KOPT-K1 (cell line): ENCODE results near the gene TCTN3.
A peak's percentile ranks its signal among the peaks of the same experiment; 100 is the strongest.
"Not testable (repeated sequence)": the region's sequence is repeated elsewhere in the genome, so short reads cannot be mapped to it uniquely, and the experiment has no call there.

ENCODE experiments used
- H3K27ac ChIP-seq: fragments of 200-600 bp; sonication (generic); 2 replicates; pipeline ENCODE4 v1.5.1; 2016; ENCODE audit warnings: antibody characterized with exemption, mild to moderate bottlenecking, low read depth, low read length; ENCODE audit not compliant: poor library complexity, severe bottlenecking
- H3K36me3 ChIP-seq: fragments of 200-600 bp; sonication (generic); 2 replicates; pipeline ENCODE4 v1.5.1; 2017; ENCODE audit warnings: antibody characterized with exemption, mild to moderate bottlenecking, low read length, moderate library complexity; ENCODE audit not compliant: insufficient read depth
- H3K9me3 ChIP-seq: fragments of 200-600 bp; sonication (generic); 2 replicates; pipeline ENCODE4 v1.5.1; 2017; ENCODE audit warnings: antibody characterized with exemption, low read length, mild to moderate bottlenecking; ENCODE audit not compliant: insufficient read depth, poor library complexity, severe bottlenecking

TCTN3 gene

GRCh38 chr10:95706990-95707389, 13.3 kb upstream of the TCTN3 start:
- Histone ChIP-seq H3K27ac (no peak overlapping the region), H3K9me3 (peaks cover 15% of the 10 kb centered on the region), H3K36me3 (no peaks in the 10 kb centered on the region)

GRCh38 chr10:95706573-95706972, 12.8 kb upstream of the TCTN3 start:
- H3K36me3 ChIP-seq: no peaks in the 10 kb centered on the region
- H3K27ac ChIP-seq: no peak overlapping the region
- H3K9me3 ChIP-seq: peaks cover 15% of the 10 kb centered on the region

- Histone ChIP-seq H3K9me3 (peaks cover 14% of the 10 kb centered on the region), H3K27ac (no peak overlapping the region), H3K36me3 (no peaks in the 10 kb centered on the region)
These were observed 4.7 kb upstream of the TCTN3 start for GRCh38 chr10:95698415-95698814.

GRCh38 chr10:95697429-95697828, 3.7 kb upstream of the TCTN3 start:
- Histone ChIP-seq H3K9me3 (peaks cover 14% of the 10 kb centered on the region), H3K36me3 (no peaks in the 10 kb centered on the region), H3K27ac (no peak overlapping the region)

- Histone ChIP-seq H3K9me3 (peaks cover 14% of the 10 kb centered on the region), H3K27ac (no peak overlapping the region), H3K36me3 (peaks cover 21% of the 10 kb centered on the region)
These were observed 938 bp upstream of the TCTN3 start for GRCh38 chr10:95694665-95695064.

GRCh38 chr10:95693071-95693667, 558 bp downstream of the TCTN3 start:
- Histone ChIP-seq H3K9me3 (peaks cover 2% of the 10 kb centered on the region), H3K27ac (peak overlapping the region; percentile 64), H3K36me3 (peaks cover 35% of the 10 kb centered on the region)

GRCh38 chr10:95691281-95691680, 2.4 kb downstream of the TCTN3 start:
- H3K27ac ChIP-seq: no peak overlapping the region
- H3K9me3 ChIP-seq: no peaks in the 10 kb centered on the region
- peaks cover 52% of the 10 kb centered on the region for H3K36me3 ChIP-seq

- no peaks in the 10 kb centered on the region for H3K9me3 ChIP-seq
- peaks cover 77% of the 10 kb centered on the region for H3K36me3 ChIP-seq
- H3K27ac ChIP-seq: no peak overlapping the region
These were observed 5.1 kb downstream of the TCTN3 start for GRCh38 chr10:95688648-95689047.

GRCh38 chr10:95683966-95684365, 9.8 kb downstream of the TCTN3 start:
- Histone ChIP-seq H3K36me3 (peaks cover 94% of the 10 kb centered on the region), H3K27ac (no peak overlapping the region), H3K9me3 (no peaks in the 10 kb centered on the region)

- H3K9me3 ChIP-seq: no peaks in the 10 kb centered on the region
- no peak overlapping the region for H3K27ac ChIP-seq
- peaks cover 80% of the 10 kb centered on the region for H3K36me3 ChIP-seq
These were observed 18.2 kb downstream of the TCTN3 start for GRCh38 chr10:95675403-95676116.

- no peak overlapping the region for H3K27ac ChIP-seq
- peaks cover 71% of the 10 kb centered on the region for H3K36me3 ChIP-seq
- no peaks in the 10 kb centered on the region for H3K9me3 ChIP-seq
These were observed 19.1 kb downstream of the TCTN3 start for GRCh38 chr10:95674643-95675042.

GRCh38 chr10:95672641-95673040, 21.1 kb downstream of the TCTN3 start:
- H3K27ac ChIP-seq, H3K9me3 ChIP-seq: not testable (repeated sequence)
- peaks cover 56% of the 10 kb centered on the region for H3K36me3 ChIP-seq

- Histone ChIP-seq H3K9me3 (no peaks in the 10 kb centered on the region), H3K36me3 (peaks cover 24% of the 10 kb centered on the region), H3K27ac (no peak overlapping the region)
These were observed 29.2 kb downstream of the TCTN3 start for GRCh38 chr10:95664543-95664942.

- Histone ChIP-seq H3K9me3 (no peaks in the 10 kb centered on the region), H3K36me3 (peaks cover 24% of the 10 kb centered on the region), H3K27ac (no peak overlapping the region)
These were observed 30.2 kb downstream of the TCTN3 start for GRCh38 chr10:95663496-95663895.

- peaks cover 19% of the 10 kb centered on the region for H3K36me3 ChIP-seq
- no peak overlapping the region for H3K27ac ChIP-seq
- no peaks in the 10 kb centered on the region for H3K9me3 ChIP-seq
These were observed 31.9 kb downstream of the TCTN3 start for GRCh38 chr10:95661818-95662217.

- no peaks in the 10 kb centered on the region for H3K9me3 ChIP-seq
- H3K36me3 ChIP-seq: peaks cover 19% of the 10 kb centered on the region
- no peak overlapping the region for H3K27ac ChIP-seq
These were observed 33.4 kb downstream of the TCTN3 start for GRCh38 chr10:95660283-95660682.
